HepG2 (cell line): Measurements from ENCODE around the gene CHCHD1. TPM values are rescaled to one million over a fixed set of nuclear protein-coding genes. Genes with fewer than 3 reads are reported as not detected.

Experiments
- ATAC-seq: fragments of 200-7000 bp; cut with Tn5 transposase; 3 replicates; pipeline ENCODE4 v1.9.1; 2020; ENCODE audit warnings: mild to moderate bottlenecking, moderate library complexity
- BruUV-seq: library from RNA; stranded (reverse); fragments of 400-500 nt; replicated peaks from 2 replicates; lab custom pipeline; 2021; lab: Mats Ljungman, UMichigan
- CTCF ChIA-PET: fragments of 300-600 bp; formaldehyde crosslinking; extraction: SDS; loops from one replicate; lab custom pipeline; 2021; ENCODE audit warnings: low total read pairs, inconsistent platforms, low intra/inter-chr PET ratio; lab: Yijun Ruan, JAX
- POLR2A ChIA-PET: fragments of 350-600 bp; sonication (Branson Sonifier 250); formaldehyde crosslinking; loops from one replicate; lab custom pipeline; 2020; ENCODE audit warnings: antibody characterized with exemption, inconsistent platforms; lab: Yijun Ruan, JAX
- DNase-seq: peaks from one replicate; pipeline ENCODE4 v3.0.0-alpha.2; 2015; ENCODE audit warnings: low spot score
- FAIRE-seq: peaks from 3 replicates; lab custom pipeline; 2011; peaks lifted over from hg19 to GRCh38; lab: Jason Lieb, UNC
- H2AFZ ChIP-seq: one replicate; pipeline ENCODE4 v1.6.1; 2011; ENCODE audit warnings: low read length, inconsistent platforms
- H3K27ac ChIP-seq: fragments of 300-600 bp; 3 replicates; pipeline ENCODE4 v1.8.0; 2011; ENCODE audit warnings: mixed run types, mild to moderate bottlenecking, mixed read lengths, low read length, inconsistent platforms; ENCODE audit not compliant: insufficient read depth; ENCODE audit errors: extremely low read length
- H3K27me3 ChIP-seq, 2 experiments: fragments of 200-600 bp in 1 of 2; 2 replicates in 1 of 2; 3 replicates in 1 of 2; pipeline versions ENCODE4 v1.6.0 to v1.8.0; 2011; ENCODE audit warnings: low read length in 2 of 2, mild to moderate bottlenecking in 2 of 2, moderate library complexity in 2 of 2, inconsistent platforms in 1 of 2; ENCODE audit not compliant: insufficient read depth in 2 of 2, control insufficient read depth in 1 of 2
- H3K36me3 ChIP-seq, 2 experiments: fragments of 200-600 bp in 1 of 2; replicated peaks in 1 of 2; 2 replicates in 1 of 2; 3 replicates in 1 of 2; pipeline versions ENCODE4 v1.5.1 to v1.8.0; 2011; ENCODE audit warnings: low read length in 2 of 2, inconsistent platforms in 1 of 2; ENCODE audit not compliant: insufficient read depth in 2 of 2, control insufficient read depth in 1 of 2
- H3K4me1 ChIP-seq: 2 replicates; pipeline ENCODE4 v1.5.1; 2012; ENCODE audit warnings: low read length, inconsistent platforms; ENCODE audit not compliant: insufficient read depth
- H3K4me2 ChIP-seq: 2 replicates; pipeline ENCODE4 v1.6.0; 2011; ENCODE audit warnings: low read depth, low read length, inconsistent platforms
- H3K4me3 ChIP-seq, 3 experiments: fragments of 200-600 bp in 1 of 3; sonication (generic), shearing (Covaris generic) in 1 of 3; replicated peaks in 1 of 3; 2 replicates each; pipeline ENCODE4 v1.5.1; 2011 to 2016; ENCODE audit warnings: low read length in 3 of 3, inconsistent platforms in 2 of 3, low read depth in 2 of 3, mild to moderate bottlenecking in 2 of 3, control low read depth in 1 of 3, mixed read lengths in 1 of 3; ENCODE audit not compliant: insufficient read depth in 1 of 3
- H3K79me2 ChIP-seq: one replicate; pipeline ENCODE4 v1.6.1; 2011; ENCODE audit warnings: low read length, inconsistent platforms; ENCODE audit not compliant: insufficient read depth
- H3K9ac ChIP-seq: 2 replicates; pipeline ENCODE4 v1.6.0; 2011; ENCODE audit warnings: mild to moderate bottlenecking, low read depth, low read length, inconsistent platforms; ENCODE audit not compliant: insufficient read depth
- H3K9me3 ChIP-seq: 2 replicates; pipeline ENCODE4 v1.5.1; 2012; ENCODE audit warnings: mild to moderate bottlenecking, low read length
- H4K20me1 ChIP-seq: 2 replicates; pipeline ENCODE4 v1.6.0; 2011; ENCODE audit warnings: inconsistent platforms, mild to moderate bottlenecking, low read length, moderate library complexity; ENCODE audit not compliant: insufficient read depth
- HNF1A ChIP-seq, 2 experiments: sonication (generic) in 1 of 2; formaldehyde crosslinking in 1 of 2; IDR thresholded peaks; 2 replicates each; pipeline versions ENCODE4 v1.4.0 to v1.6.1; 2016 to 2020; ENCODE audit warnings: borderline replicate concordance in 1 of 2, low read depth in 1 of 2, mild to moderate bottlenecking in 1 of 2, missing genetic modification reagents in 1 of 2
- TEAD3 ChIP-seq: optimal IDR thresholded peaks from 2 replicates; pipeline ENCODE3; 2016; ENCODE audit warnings: borderline replicate concordance
- ZNF224 ChIP-seq: sonication (generic); formaldehyde crosslinking; IDR thresholded peaks from 2 replicates; pipeline ENCODE4 v1.5.0; 2020; ENCODE audit warnings: mild to moderate bottlenecking, missing genetic modification reagents
- ZNF225 ChIP-seq: sonication (generic); formaldehyde crosslinking; IDR thresholded peaks from 2 replicates; pipeline ENCODE4 v1.4.0; 2020; ENCODE audit warnings: mild to moderate bottlenecking, missing genetic modification reagents
- ZNF296 ChIP-seq: sonication (generic); formaldehyde crosslinking; conservative IDR thresholded peaks from 2 replicates; pipeline ENCODE4 v1.5.0; 2020; ENCODE audit warnings: mild to moderate bottlenecking, missing genetic modification reagents
- WGBS: methylation state at CpG from one replicate; pipeline ENCODE4 v1.1.6; 2017; ENCODE audit warnings: low lambda C conversion rate; 5-methylcytosine and 5-hydroxymethylcytosine counted together
- in situ Hi-C: cut with HindIII; loops from 2 replicates; pipeline ENCODE4 v1.10.0; 2017; ENCODE audit warnings: low pct_unique_long_range_greater_than_20kb; ENCODE audit not compliant: extremely low pct_ligation_motif_present
- intact Hi-C: fragments of 100-400 bp; cut with micrococcal nuclease; formaldehyde crosslinking; loops from one replicate; pipeline ENCODE4 v1.10.0; 2022; ENCODE audit not compliant: unreplicated experiment
- polyA plus RNA-seq, 8 experiments: library from polyadenylated mRNA; depleted of rRNA in 3 of 8; stranded (reverse) in 7 of 8; unstranded in 1 of 8; fragments of >200 nt; fragmentation: Illumina TruSeq in 4 of 8; extraction: Trizol in 4 of 8; gene quantifications; 2 replicates each; pipeline versions ENCODE4 v1.2.1 to v1.2.3, GENCODE V29; 2011 to 2016; ENCODE audit warnings: low read depth in 4 of 8, missing spikeins in 1 of 8, mixed read lengths in 1 of 8; ENCODE audit not compliant: insufficient read depth in 1 of 8
- total RNA-seq, 5 experiments: library from RNA; depleted of rRNA; stranded (reverse); fragments of >200 nt; fragmentation: Illumina TruSeq; extraction: Trizol; gene quantifications; 2 replicates each; pipeline ENCODE4 v1.2.3, GENCODE V29; 2016; ENCODE audit warnings: low read depth in 1 of 5
- TF ChIP-seq, protein P1 (sequence below): sonication (generic); formaldehyde crosslinking; IDR thresholded peaks from 2 replicates; pipeline ENCODE4 v1.8.1; 2023; ENCODE audit warnings: mild to moderate bottlenecking, missing genetic modification reagents

The CHCHD1 gene
- total and polyA plus RNA-seq, 2 of the 13 experiments (the other 11 are each of a cell fraction or from before 2014, with no cell fraction given): 36.9 to 71.2 TPM

DNA sequence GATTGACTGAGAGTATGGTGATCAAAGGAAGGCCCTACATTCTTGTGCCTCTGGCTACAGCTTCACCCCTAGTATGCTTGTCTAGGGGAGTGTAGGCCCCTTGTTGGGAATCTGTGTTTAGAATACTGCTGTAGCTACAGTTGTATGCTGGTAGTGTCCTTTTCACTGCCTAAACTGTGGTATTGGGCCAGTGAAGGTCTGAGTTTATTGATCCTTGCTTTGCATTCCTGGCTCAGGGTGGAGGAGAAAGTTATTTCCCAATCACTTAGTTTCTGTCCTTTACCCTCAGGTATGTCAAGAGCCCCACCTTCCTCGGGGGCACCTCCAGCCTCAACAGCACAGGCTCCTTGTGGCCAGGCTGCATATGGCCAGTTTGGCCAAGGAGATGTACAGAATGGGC is 31.0 kb upstream of the CHCHD1 start:
- 17% methylated on average over 1 of the region's 1 CpG for WGBS
- intact Hi-C loops (no loop called here), in situ Hi-C loops (no loop called here)
- POLR2A ChIA-PET: no interaction called here
- CTCF ChIA-PET: no interaction called here
- peak; percentile 31 for TF ChIP-seq TEAD3 (CRISPR knock-in tag)
- TF ChIP-seq ZNF225: no peak
- TF ChIP-seq ZNF296 (CRISPR knock-in tag): no peak
- Histone ChIP-seq H3K4me1 (peaks cover 32% of the 10 kb centered on the region), H3K9ac (no peak overlapping the region), H3K27me3 (no peaks in the 10 kb centered on the region), H3K79me2 (peaks cover 15% of the 10 kb centered on the region), H3K4me2 (no peak overlapping the region), H3K4me3 (no peak overlapping the region), H4K20me1 (no peaks in the 10 kb centered on the region), H2AFZ (no peak overlapping the region), H3K36me3 (peaks cover 11 to 65% of the 10 kb centered on the region in 2 experiments), H3K9me3 (no peaks in the 10 kb centered on the region), H3K27ac (no peak overlapping the region)
- no peak for FAIRE-seq
- no TSS peak for BruUV-seq
- DNase-seq: no peak
- peak; percentile 80 for ATAC-seq

- CTCF ChIA-PET: no interaction called here
- POLR2A ChIA-PET: interaction anchor here (1.7 kb wide), 1 partner anchor 11 kb away, joined by 6 read pairs; no protein-coding TSS in a partner anchor
- no peak overlapping the region for H2AFZ ChIP-seq
- ATAC-seq (no peak), FAIRE-seq (no peak), DNase-seq (no peak)
- 0 out of 2 replicates have a peak, but pooled peaks cover 5% of the 10 kb centered on the region for H3K4me1 ChIP-seq
- H3K9me3 ChIP-seq: no peaks in the 10 kb centered on the region
- WGBS: 97% methylated on average over 1 of the region's 1 CpG
- H4K20me1 ChIP-seq: no peaks in the 10 kb centered on the region
- no peak overlapping the region for H3K4me3 ChIP-seq
- no peaks in the 10 kb centered on the region for H3K79me2 ChIP-seq
- H3K4me2 ChIP-seq: no peak overlapping the region
- no peak overlapping the region for H3K27ac ChIP-seq
- in situ Hi-C loops (no loop called here), intact Hi-C loops (no loop called here)
- H3K9ac ChIP-seq: no peak overlapping the region
- BruUV-seq: no TSS peak
- H3K27me3 ChIP-seq: no peaks in the 10 kb centered on the region
- peaks cover 20 to 65% of the 10 kb centered on the region in 2 experiments for H3K36me3 ChIP-seq
- TF ChIP-seq ZNF224 (CRISPR knock-in tag) (no peak), HNF1A (IDR thresholded peaks at IDR 0.05; ENCODE audit: low read depth) (no peak), HNF1A (CRISPR knock-in tag; IDR thresholded peaks at IDR 0.05; ENCODE audit: borderline replicate concordance) (no peak)
- TF ChIP-seq, protein P1, sequence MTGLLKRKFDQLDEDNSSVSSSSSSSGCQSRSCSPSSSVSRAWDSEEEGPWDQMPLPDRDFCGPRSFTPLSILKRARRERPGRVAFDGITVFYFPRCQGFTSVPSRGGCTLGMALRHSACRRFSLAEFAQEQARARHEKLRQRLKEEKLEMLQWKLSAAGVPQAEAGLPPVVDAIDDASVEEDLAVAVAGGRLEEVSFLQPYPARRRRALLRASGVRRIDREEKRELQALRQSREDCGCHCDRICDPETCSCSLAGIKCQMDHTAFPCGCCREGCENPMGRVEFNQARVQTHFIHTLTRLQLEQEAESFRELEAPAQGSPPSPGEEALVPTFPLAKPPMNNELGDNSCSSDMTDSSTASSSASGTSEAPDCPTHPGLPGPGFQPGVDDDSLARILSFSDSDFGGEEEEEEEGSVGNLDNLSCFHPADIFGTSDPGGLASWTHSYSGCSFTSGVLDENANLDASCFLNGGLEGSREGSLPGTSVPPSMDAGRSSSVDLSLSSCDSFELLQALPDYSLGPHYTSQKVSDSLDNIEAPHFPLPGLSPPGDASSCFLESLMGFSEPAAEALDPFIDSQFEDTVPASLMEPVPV: no peak
Observed at GRCh38 chr10:73756183-73756582, 25.7 kb upstream of the CHCHD1 start.
